Endodermal cell (in vitro differentiated cells): ENCODE data around the gene CTSA. TPM values are rescaled to one million over a fixed set of nuclear protein-coding genes. Genes with fewer than 3 reads are reported as not detected.
A peak's percentile ranks its signal among the peaks of the same experiment; 100 is the strongest.

Source experiments
- DNase-seq: peaks from one replicate; pipeline ENCODE4 v3.0.0-alpha.2; 2017
- H3K27ac ChIP-seq: 2 replicates; pipeline ENCODE4 v1.5.1; 2013; ENCODE audit warnings: mild to moderate bottlenecking, low read depth, low read length, moderate library complexity
- H3K27me3 ChIP-seq: 2 replicates; pipeline ENCODE4 v1.6.1; 2013; ENCODE audit warnings: mild to moderate bottlenecking, low read length, moderate library complexity; ENCODE audit not compliant: insufficient read depth, control insufficient read depth, poor library complexity, severe bottlenecking
- H3K36me3 ChIP-seq: 2 replicates; pipeline ENCODE4 v1.7.0; 2013; ENCODE audit warnings: mild to moderate bottlenecking, low read length, moderate library complexity; ENCODE audit not compliant: control insufficient read depth, insufficient read depth
- H3K4me1 ChIP-seq: one replicate; pipeline ENCODE4 v1.7.0; 2013; ENCODE audit warnings: low read length; ENCODE audit not compliant: control insufficient read depth, insufficient read depth
- H3K4me3 ChIP-seq: 2 replicates; pipeline ENCODE4 v1.5.1; 2013; ENCODE audit warnings: mild to moderate bottlenecking, low read length, moderate library complexity
- H3K9ac ChIP-seq: 2 replicates; pipeline ENCODE4 v1.6.1; 2013; ENCODE audit warnings: mild to moderate bottlenecking, low read length, moderate library complexity; ENCODE audit not compliant: poor library complexity, severe bottlenecking; ENCODE audit errors: extremely low read depth
- H3K9me3 ChIP-seq: 2 replicates; pipeline ENCODE4 v1.6.1; 2013; ENCODE audit warnings: mild to moderate bottlenecking, low read length, moderate library complexity; ENCODE audit not compliant: control insufficient read depth
- H3K27ac Mint-ChIP-seq: 2 replicates; pipeline ENCODE4 v1.8.0; 2020; ENCODE audit warnings: mixed read lengths
- H3K27me3 Mint-ChIP-seq: 2 replicates; pipeline ENCODE4 v1.8.0; 2021; ENCODE audit warnings: mild to moderate bottlenecking, mixed read lengths; ENCODE audit not compliant: insufficient read depth
- H3K36me3 Mint-ChIP-seq: 2 replicates; pipeline ENCODE4 v1.8.0; 2020; ENCODE audit warnings: low read depth, mixed read lengths
- H3K4me1 Mint-ChIP-seq: 2 replicates; pipeline ENCODE4 v1.8.0; 2020; ENCODE audit warnings: mixed read lengths
- H3K4me3 Mint-ChIP-seq: 2 replicates; pipeline ENCODE4 v1.8.0; 2020; ENCODE audit warnings: mild to moderate bottlenecking, moderate library complexity, mixed read lengths
- H3K9me3 Mint-ChIP-seq: 2 replicates; pipeline ENCODE4 v1.8.0; 2020; ENCODE audit warnings: mild to moderate bottlenecking, mixed read lengths
- CTCF ChIP-seq: fragments of 200-600 bp; sonication (generic); conservative IDR thresholded peaks from 2 replicates; pipeline ENCODE4 v1.5.0; 2021; ENCODE audit warnings: antibody characterized with exemption, mild to moderate bottlenecking
- WGBS, 2 experiments: methylation state at CpG; one replicate each; pipeline versions ENCODE4 v1.1.5 to v1.1.7; 2013; ENCODE audit warnings: missing lambda C conversion rate in 2 of 2, mixed read lengths in 1 of 2; ENCODE audit not compliant: insufficient coverage in 1 of 2, insufficient read length in 1 of 2; 5-methylcytosine and 5-hydroxymethylcytosine counted together
- total RNA-seq, 2 donors: library from RNA; stranded (reverse); fragmentation: NEBNext Ultra II Directional in 1 of 2; extraction: Animal tissue kit (Norgen Biotek cat#: 25700) in 1 of 2; gene quantifications; 2 replicates in 1 of 2; 3 replicates in 1 of 2; pipeline ENCODE4 v1.2.1, GENCODE V29; 2021

Gene CTSA
- total RNA-seq, 2 donors from 2014 or later = 70.7 to 84.8 TPM

- Mint-ChIP-seq H3K36me3 (peaks cover 16% of the 10 kb centered on the region), H3K4me1 (peaks cover 25% of the 10 kb centered on the region), H3K27me3 (no peaks in the 10 kb centered on the region), H3K4me3 (peak overlapping the region; percentile 97), H3K9me3 (no peaks in the 10 kb centered on the region), H3K27ac (peak overlapping the region; percentile 99)
- H3K36me3 ChIP-seq = peaks cover 13% of the 10 kb centered on the region
- no peaks in the 10 kb centered on the region for H3K27me3 ChIP-seq
- peak overlapping the region; percentile 100 for H3K27ac ChIP-seq
- H3K9ac ChIP-seq = peak overlapping the region; percentile 99
- 35 to 44% methylated on average over 16 to 22 of the region's 22 CpGs for WGBS, 2 experiments
- peak; percentile 58 for TF ChIP-seq CTCF
- peaks cover 18% of the 10 kb centered on the region for H3K4me1 ChIP-seq
- no peaks in the 10 kb centered on the region for H3K9me3 ChIP-seq
- DNase-seq = peak; percentile 95
- H3K4me3 ChIP-seq = peak overlapping the region; percentile 91
Observed at GRCh38 chr20:45933266-45934045, 42.3 kb downstream of the CTSA start.

GRCh38 chr20:45934046-45934585 lies 43.0 kb downstream of the CTSA start:
- no peak for TF ChIP-seq CTCF
- Mint-ChIP-seq H3K27me3 (no peaks in the 10 kb centered on the region), H3K4me3 (peak overlapping the region; percentile 97), H3K27ac (peak overlapping the region; percentile 99), H3K9me3 (no peaks in the 10 kb centered on the region), H3K4me1 (peaks cover 28% of the 10 kb centered on the region), H3K36me3 (peaks cover 22% of the 10 kb centered on the region)
- Histone ChIP-seq H3K27me3 (no peaks in the 10 kb centered on the region), H3K9me3 (no peaks in the 10 kb centered on the region), H3K9ac (peak overlapping the region; percentile 99), H3K4me3 (peak overlapping the region; percentile 91), H3K36me3 (peaks cover 19% of the 10 kb centered on the region), H3K27ac (peak overlapping the region; percentile 100), H3K4me1 (peaks cover 18% of the 10 kb centered on the region)
- WGBS, 2 experiments = 0% methylated on average over 6 to 34 of the region's 34 CpGs
- DNase-seq = peak; percentile 81

- H3K4me1 Mint-ChIP-seq = peaks cover 28% of the 10 kb centered on the region
- H3K27me3 Mint-ChIP-seq = no peaks in the 10 kb centered on the region
- Histone ChIP-seq H3K36me3 (peaks cover 26% of the 10 kb centered on the region), H3K4me3 (peak within 1 kb of the TSS; percentile 91), H3K27me3 (no peaks in the 10 kb centered on the region), H3K4me1 (peaks cover 18% of the 10 kb centered on the region), H3K9me3 (no peaks in the 10 kb centered on the region), H3K27ac (peak within 1 kb of the TSS; percentile 100), H3K9ac (peak within 1 kb of the TSS; percentile 99)
- TF ChIP-seq CTCF = no peak
- DNase-seq = peak; percentile 99
- peak within 1 kb of the TSS; percentile 97 for H3K4me3 Mint-ChIP-seq
- peak within 1 kb of the TSS; percentile 99 for H3K27ac Mint-ChIP-seq
- WGBS, 2 experiments = 0% methylated on average over 18 to 94 of the region's 102 CpGs
- H3K36me3 Mint-ChIP-seq = peaks cover 28% of the 10 kb centered on the region
- no peaks in the 10 kb centered on the region for H3K9me3 Mint-ChIP-seq
Observed at GRCh38 chr20:45934586-45935415, 43.7 kb downstream of the CTSA start, which contains the start of gene PCIF1. PCIF1 (plus strand) TSS chr20:45934683; CDS start chr20:45939000, 4,317 bp downstream.
